Tibial artery (tissue), 4 donors: ENCODE measurements around the gene RNASE9.
"Not testable (repeated sequence)": the region's sequence is repeated elsewhere in the genome, so short reads cannot be mapped to it uniquely, and the experiment has no call there.

Experiments used
- DNase-seq, 2 donors: peaks; one replicate each; pipeline ENCODE4 v3.0.0-alpha.2; 2019
- H3K27ac ChIP-seq, 2 donors: fragments of 200-600 bp; sonication (generic) in 1 of 2; 1 replicate in 1 of 2; 2 replicates in 1 of 2; pipeline ENCODE4 v1.5.1; 2018 to 2019; ENCODE audit warnings: mild to moderate bottlenecking in 1 of 2
- H3K27me3 ChIP-seq, 2 donors: fragments of 200-600 bp; sonication (generic) in 1 of 2; one replicate each; pipeline versions ENCODE4 v1.5.1 to v1.6.0; 2016 to 2019
- H3K36me3 ChIP-seq, 3 donors: fragments of 200-600 bp; sonication (generic) in 2 of 3; one replicate each; pipeline ENCODE4 v1.5.1; 2016 to 2019; ENCODE audit warnings: mild to moderate bottlenecking in 2 of 3
- H3K4me1 ChIP-seq, 4 donors: fragments of 200-600 bp; sonication (generic) in 2 of 4; 1 replicate in 3 of 4; 2 replicates in 1 of 4; pipeline ENCODE4 v1.5.1; 2016 to 2019
- H3K4me3 ChIP-seq, 2 donors: fragments of 200-600 bp; sonication (generic) in 1 of 2; 1 replicate in 1 of 2; 2 replicates in 1 of 2; pipeline ENCODE4 v1.5.1; 2018 to 2019; ENCODE audit warnings: mild to moderate bottlenecking in 2 of 2
- H3K9me3 ChIP-seq, 3 donors: fragments of 200-600 bp; sonication (generic) in 1 of 3; one replicate each; pipeline ENCODE4 v1.5.1; 2016 to 2019
- CTCF ChIP-seq, 2 experiments: fragments of 200-600 bp in 1 of 2; fragments of 450-650 bp in 1 of 2; IDR thresholded peaks; one replicate each; pipeline ENCODE4 v1.5.1; 2017 to 2019; ENCODE audit warnings: antibody characterized with exemption in 2 of 2, mild to moderate bottlenecking in 1 of 2, moderate library complexity in 1 of 2
- intact Hi-C: fragments of 100-400 bp; cut with DNase I; formaldehyde crosslinking; loops from one replicate; pipeline ENCODE4 v1.15.0; 2023; ENCODE audit warnings: low total_unique reads

The RNASE9 gene

GRCh38 chr14:20583142-20583541 lies 22.3 kb upstream of the RNASE9 start:
- Histone ChIP-seq H3K4me3 (no peak overlapping the region), H3K4me1 (no peaks in the 10 kb centered on the region)
- intact Hi-C loops: no loop called here

GRCh38 chr14:20580242-20580641 lies 19.4 kb upstream of the RNASE9 start:
- no peak overlapping the region for H3K27ac ChIP-seq
- TF ChIP-seq CTCF (IDR thresholded peaks at IDR 0.05): no peak
- no peak for DNase-seq
- no peaks in the 10 kb centered on the region for H3K9me3 ChIP-seq
- no peaks in the 10 kb centered on the region for H3K4me1 ChIP-seq
- intact Hi-C loops: no loop called here
- H3K27me3 ChIP-seq: peaks cover 0 to 6% of the 10 kb centered on the region in 2 donors
- no peaks in the 10 kb centered on the region for H3K36me3 ChIP-seq
- H3K4me3 ChIP-seq: no peak overlapping the region

More at GRCh38 chr14:20583142-20583541, 22.3 kb upstream of the RNASE9 start:
- Histone ChIP-seq H3K27ac (no peak overlapping the region), H3K36me3 (no peaks in the 10 kb centered on the region), H3K27me3 (peaks cover 0 to 10% of the 10 kb centered on the region in 2 donors), H3K9me3 (no peaks in the 10 kb centered on the region)
- TF ChIP-seq CTCF (IDR thresholded peaks at IDR 0.05): no peak
- no peak for DNase-seq

- Histone ChIP-seq H3K9me3 (no peaks in the 10 kb centered on the region), H3K27ac (no peak overlapping the region), H3K36me3 (no peaks in the 10 kb centered on the region), H3K4me3 (no peak overlapping the region), H3K27me3 (peaks cover 0 to 2% of the 10 kb centered on the region in 2 donors), H3K4me1 (no peaks in the 10 kb centered on the region)
- intact Hi-C loops: no loop called here
- TF ChIP-seq CTCF (IDR thresholded peaks at IDR 0.05): no peak
- no peak for DNase-seq
These were observed 18.1 kb upstream of the RNASE9 start for GRCh38 chr14:20578784-20579502.

- H3K9me3 ChIP-seq: no peaks in the 10 kb centered on the region
- H3K27me3 ChIP-seq: no peaks in the 10 kb centered on the region
- TF ChIP-seq CTCF (IDR thresholded peaks at IDR 0.05): no peak
- no peak overlapping the region for H3K27ac ChIP-seq
- H3K4me1 ChIP-seq: no peaks in the 10 kb centered on the region
- intact Hi-C loops: no loop called here
- no peak for DNase-seq
- H3K4me3 ChIP-seq: no peak overlapping the region
- H3K36me3 ChIP-seq: no peaks in the 10 kb centered on the region
These were observed 17.5 kb upstream of the RNASE9 start for GRCh38 chr14:20578325-20578724.

GRCh38 chr14:20572382-20572990 lies 11.6 kb upstream of the RNASE9 start:
- H3K4me3 ChIP-seq, H3K27ac ChIP-seq, H3K36me3 ChIP-seq, intact Hi-C loops, H3K4me1 ChIP-seq, DNase-seq, H3K27me3 ChIP-seq: not testable (repeated sequence)
- peaks cover 0 to 13% (median 0%) of the 10 kb centered on the region in 3 donors for H3K9me3 ChIP-seq

GRCh38 chr14:20570720-20571119 lies 9.9 kb upstream of the RNASE9 start:
- intact Hi-C loops, H3K36me3 ChIP-seq, H3K27me3 ChIP-seq, H3K27ac ChIP-seq, H3K4me1 ChIP-seq, H3K4me3 ChIP-seq, DNase-seq: not testable (repeated sequence)
- peaks cover 0 to 13% (median 0%) of the 10 kb centered on the region in 3 donors for H3K9me3 ChIP-seq

GRCh38 chr14:20569865-20570264 lies 9.0 kb upstream of the RNASE9 start:
- H3K9me3 ChIP-seq: peaks cover 0 to 13% (median 0%) of the 10 kb centered on the region in 3 donors
- DNase-seq, H3K4me1 ChIP-seq, H3K27ac ChIP-seq, intact Hi-C loops, H3K36me3 ChIP-seq, H3K27me3 ChIP-seq, H3K4me3 ChIP-seq: not testable (repeated sequence)
